ENCODE results near the gene USP24. TPM values are rescaled to one million over a fixed set of nuclear protein-coding genes. Genes with fewer than 3 reads are reported as not detected.

The USP24 gene
- total RNA-seq, 2 experiments from 2014 or later: 37.5 to 39.9 TPM

GRCh38 chr1:55140546-55140983 lies 74.6 kb downstream of the USP24 start:
- peak; percentile 87 for DNase-seq
- CTCF ChIA-PET: no interaction called here
- POLR2A ChIA-PET: no interaction called here
- peak overlapping the region; percentile 55 for H3K27ac Mint-ChIP-seq
- peaks cover 25% of the 10 kb centered on the region for H3K36me3 Mint-ChIP-seq (ENCODE audit: low read depth)
- no peaks in the 10 kb centered on the region for H3K9me3 Mint-ChIP-seq
- no peaks in the 10 kb centered on the region for H3K27me3 Mint-ChIP-seq
- H3K4me3 Mint-ChIP-seq: no peak overlapping the region
- peaks cover 18% of the 10 kb centered on the region for H3K4me1 Mint-ChIP-seq

- POLR2A ChIA-PET: no interaction called here
Observed at GRCh38 chr1:55140137-55140536, 75.0 kb downstream of the USP24 start.

GRCh38 chr1:55138823-55139222 lies 76.3 kb downstream of the USP24 start:
- no peak overlapping the region for H3K4me3 Mint-ChIP-seq
- peaks cover 30% of the 10 kb centered on the region for H3K36me3 Mint-ChIP-seq (ENCODE audit: low read depth)
- ChIA-PET POLR2A (no interaction called here), CTCF (interaction anchor here (0.6 to 1.4 kb wide), 4 partner anchors 10 to 601 kb away, joined by 3 read pairs; no protein-coding TSS in a partner anchor)
- H3K27me3 Mint-ChIP-seq: no peaks in the 10 kb centered on the region
- no peak for DNase-seq
- H3K9me3 Mint-ChIP-seq: no peaks in the 10 kb centered on the region
- H3K4me1 Mint-ChIP-seq: peaks cover 18% of the 10 kb centered on the region
- H3K27ac Mint-ChIP-seq: no peak overlapping the region

More at GRCh38 chr1:55140137-55140536, 75.0 kb downstream of the USP24 start:
- Mint-ChIP-seq H3K27ac (no peak overlapping the region), H3K9me3 (no peaks in the 10 kb centered on the region), H3K4me3 (no peak overlapping the region), H3K27me3 (no peaks in the 10 kb centered on the region), H3K4me1 (peaks cover 18% of the 10 kb centered on the region), H3K36me3 (ENCODE audit: low read depth) (peaks cover 23% of the 10 kb centered on the region)
- CTCF ChIA-PET: no interaction called here
- DNase-seq: no peak

GRCh38 chr1:55134152-55134808 lies 80.9 kb downstream of the USP24 start:
- Mint-ChIP-seq H3K27me3 (no peaks in the 10 kb centered on the region), H3K36me3 (ENCODE audit: low read depth) (peaks cover 44% of the 10 kb centered on the region), H3K4me1 (peaks cover 15% of the 10 kb centered on the region), H3K27ac (no peak overlapping the region), H3K4me3 (no peak overlapping the region), H3K9me3 (no peaks in the 10 kb centered on the region)
- no peak for DNase-seq
- POLR2A ChIA-PET: no interaction called here
- CTCF ChIA-PET: no interaction called here

GRCh38 chr1:55131801-55132200 lies 83.4 kb downstream of the USP24 start:
- Mint-ChIP-seq H3K27me3 (no peaks in the 10 kb centered on the region), H3K4me1 (peaks cover 17% of the 10 kb centered on the region), H3K36me3 (ENCODE audit: low read depth) (peaks cover 56% of the 10 kb centered on the region), H3K9me3 (peaks cover 3% of the 10 kb centered on the region), H3K27ac (no peak overlapping the region), H3K4me3 (no peak overlapping the region)
- no peak for DNase-seq
- ChIA-PET CTCF (no interaction called here), POLR2A (no interaction called here)

- H3K36me3 Mint-ChIP-seq (ENCODE audit: low read depth): peaks cover 62% of the 10 kb centered on the region
- no peak overlapping the region for H3K4me3 Mint-ChIP-seq
- peaks cover 3% of the 10 kb centered on the region for H3K9me3 Mint-ChIP-seq
- H3K27me3 Mint-ChIP-seq: no peaks in the 10 kb centered on the region
- DNase-seq: no peak
- ChIA-PET CTCF (interaction anchor here (1.2 kb wide), 1 partner anchor 23 kb away, joined by 4 read pairs; no protein-coding TSS in a partner anchor), POLR2A (no interaction called here)
- peaks cover 17% of the 10 kb centered on the region for H3K4me1 Mint-ChIP-seq
- H3K27ac Mint-ChIP-seq: no peak overlapping the region
Observed at GRCh38 chr1:55131218-55131617, 83.9 kb downstream of the USP24 start.

GRCh38 chr1:55129194-55129728 lies 85.9 kb downstream of the USP24 start:
- POLR2A ChIA-PET: no interaction called here
- Mint-ChIP-seq H3K4me3 (no peak overlapping the region), H3K9me3 (peaks cover 3% of the 10 kb centered on the region), H3K4me1 (peaks cover 17% of the 10 kb centered on the region), H3K27me3 (no peaks in the 10 kb centered on the region), H3K36me3 (ENCODE audit: low read depth) (peaks cover 70% of the 10 kb centered on the region), H3K27ac (no peak overlapping the region)
- CTCF ChIA-PET: interaction anchor here (0.9 kb wide), 1 partner anchor 10 kb away, joined by 3 read pairs; no protein-coding TSS in a partner anchor
- no peak for DNase-seq

- DNase-seq: no peak
- H3K27ac Mint-ChIP-seq: no peak overlapping the region
- H3K36me3 Mint-ChIP-seq (ENCODE audit: low read depth): peaks cover 67% of the 10 kb centered on the region
- H3K9me3 Mint-ChIP-seq: peaks cover 3% of the 10 kb centered on the region
- ChIA-PET CTCF (interaction anchor here (0.6 to 0.9 kb wide), 3 partner anchors 10 to 144 kb away, joined by 3 read pairs; no protein-coding TSS in a partner anchor), POLR2A (no interaction called here)
- H3K4me1 Mint-ChIP-seq: peaks cover 17% of the 10 kb centered on the region
- H3K4me3 Mint-ChIP-seq: no peak overlapping the region
- no peaks in the 10 kb centered on the region for H3K27me3 Mint-ChIP-seq
Observed at GRCh38 chr1:55128418-55128995, 86.7 kb downstream of the USP24 start.

- CTCF ChIA-PET: interaction anchor here (0.6 to 0.7 kb wide), 2 partner anchors 54 to 145 kb away, joined by 3 read pairs; no protein-coding TSS in a partner anchor
- DNase-seq: no peak
- Mint-ChIP-seq H3K36me3 (ENCODE audit: low read depth) (peaks cover 71% of the 10 kb centered on the region), H3K27ac (peak overlapping the region; percentile 4), H3K4me3 (no peak overlapping the region), H3K27me3 (no peaks in the 10 kb centered on the region), H3K9me3 (peaks cover 3% of the 10 kb centered on the region), H3K4me1 (peaks cover 17% of the 10 kb centered on the region)
- POLR2A ChIA-PET: no interaction called here
Observed at GRCh38 chr1:55127827-55128343, 87.3 kb downstream of the USP24 start.

GRCh38 chr1:55124470-55124869 lies 90.7 kb downstream of the USP24 start:
- H3K4me1 Mint-ChIP-seq: peaks cover 12% of the 10 kb centered on the region
- no peak for DNase-seq
- H3K27ac Mint-ChIP-seq: no peak overlapping the region
- H3K27me3 Mint-ChIP-seq: no peaks in the 10 kb centered on the region
- peaks cover 3% of the 10 kb centered on the region for H3K9me3 Mint-ChIP-seq
- CTCF ChIA-PET: no interaction called here
- H3K4me3 Mint-ChIP-seq: no peak overlapping the region
- POLR2A ChIA-PET: no interaction called here
- H3K36me3 Mint-ChIP-seq (ENCODE audit: low read depth): peaks cover 80% of the 10 kb centered on the region

GRCh38 chr1:55120538-55120937 lies 94.6 kb downstream of the USP24 start:
- peaks cover 85% of the 10 kb centered on the region for H3K36me3 Mint-ChIP-seq (ENCODE audit: low read depth)
- no peaks in the 10 kb centered on the region for H3K27me3 Mint-ChIP-seq
- POLR2A ChIA-PET: no interaction called here
- H3K4me3 Mint-ChIP-seq: no peak overlapping the region
- no peak for DNase-seq
- H3K27ac Mint-ChIP-seq: no peak overlapping the region
- H3K9me3 Mint-ChIP-seq: peaks cover 5% of the 10 kb centered on the region
- peaks cover 22% of the 10 kb centered on the region for H3K4me1 Mint-ChIP-seq
- CTCF ChIA-PET: no interaction called here

- Mint-ChIP-seq H3K4me3 (no peak overlapping the region), H3K4me1 (peaks cover 23% of the 10 kb centered on the region), H3K9me3 (peaks cover 7% of the 10 kb centered on the region), H3K36me3 (ENCODE audit: low read depth) (peaks cover 86% of the 10 kb centered on the region), H3K27me3 (no peaks in the 10 kb centered on the region), H3K27ac (no peak overlapping the region)
- no peak for DNase-seq
- POLR2A ChIA-PET: no interaction called here
- CTCF ChIA-PET: no interaction called here
Observed at GRCh38 chr1:55118651-55119329, 96.4 kb downstream of the USP24 start.

- Mint-ChIP-seq H3K9me3 (peaks cover 13% of the 10 kb centered on the region), H3K36me3 (ENCODE audit: low read depth) (peaks cover 87% of the 10 kb centered on the region), H3K27me3 (no peaks in the 10 kb centered on the region), H3K4me1 (peaks cover 23% of the 10 kb centered on the region), H3K4me3 (no peak overlapping the region), H3K27ac (no peak overlapping the region)
- ChIA-PET CTCF (no interaction called here), POLR2A (no interaction called here)
- no peak for DNase-seq
Observed at GRCh38 chr1:55117941-55118340, 97.2 kb downstream of the USP24 start.

Measured in activated CD4-positive, alpha-beta T cell treated with anti-CD3 and anti-CD28 coated beads, Interleukin-2, amount 10 ng/mL, durations not matched to agents 7 days and 5 days (primary cell).